Left lobe of liver (tissue), 2 donors: ENCODE measurements around the gene SLC22A3. TPM values are rescaled to one million over a fixed set of nuclear protein-coding genes. Genes with fewer than 3 reads are reported as not detected.

Experiments used
- ATAC-seq: fragments of 200-7000 bp; cut with Tn5 transposase; one replicate; pipeline ENCODE4 v1.9.1; 2020; ENCODE audit warnings: mild to moderate bottlenecking, moderate library complexity
- DNase-seq: peaks from one replicate; pipeline ENCODE4 v3.0.0-alpha.2; 2020; ENCODE audit warnings: low spot score
- total RNA-seq: library from RNA; stranded (reverse); gene quantifications from one replicate; pipeline ENCODE4 v1.2.1, GENCODE V29; 2021
- donor health status: DM: no; HTN: no; CAD: no; lungs with moderate emphysema.
- donor health status: DM: no; HTN: yes; CAD: no.

SLC22A3 gene
- total RNA-seq, 1 donor from 2014 or later, result 34.5 TPM

- DNase-seq, result no peak
- ATAC-seq, result no peak
Observed at GRCh38 chr6:160398674-160399271, 50.6 kb downstream of the SLC22A3 start.

GRCh38 chr6:160400446-160400845, 52.3 kb downstream of the SLC22A3 start:
- no peak for DNase-seq
- no peak for ATAC-seq

DNA sequence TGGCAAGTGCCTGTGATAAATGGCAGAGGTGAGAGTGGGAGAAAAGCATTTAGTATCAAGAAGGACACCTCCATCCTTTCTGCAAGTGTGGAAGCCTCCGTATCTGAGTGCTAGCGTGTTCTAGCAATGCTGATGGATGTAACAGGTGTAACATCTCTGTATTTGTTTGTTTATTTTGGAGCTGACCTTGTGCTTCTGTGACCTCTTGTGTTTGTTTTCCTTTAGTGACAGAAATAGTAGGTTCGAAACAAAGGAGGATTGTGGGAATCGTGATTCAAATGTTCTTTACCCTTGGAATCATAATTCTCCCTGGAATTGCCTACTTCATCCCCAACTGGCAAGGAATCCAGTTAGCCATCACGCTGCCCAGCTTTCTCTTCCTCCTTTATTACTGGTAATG, 60.4 kb downstream of the SLC22A3 start:
- DNase-seq (no peak), ATAC-seq (peak; percentile 52)

DNA sequence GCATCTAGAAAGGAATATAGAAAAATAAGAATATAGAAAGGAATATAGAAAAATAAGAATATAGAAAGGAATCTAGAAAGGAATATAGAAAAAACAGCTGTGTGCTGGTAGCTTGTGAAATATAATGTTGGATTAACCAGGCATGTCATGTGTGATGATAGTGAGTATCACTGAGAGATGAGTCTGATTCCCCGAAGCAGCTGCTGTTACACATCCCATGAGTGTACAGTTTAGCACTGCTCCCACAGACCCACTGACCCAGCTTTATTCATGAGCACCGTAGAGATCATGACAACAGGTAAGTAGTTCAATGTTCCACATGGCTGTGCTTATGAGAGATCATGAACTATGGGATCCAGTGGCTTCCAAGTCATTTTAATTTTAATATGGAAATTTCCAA, 64.8 kb downstream of the SLC22A3 start:
- ATAC-seq (no peak), DNase-seq (no peak)

GRCh38 chr6:160417146-160417545, 69.0 kb downstream of the SLC22A3 start:
- ATAC-seq, result no peak
- DNase-seq, result no peak

- no peak for DNase-seq
- ATAC-seq, result no peak
Observed at GRCh38 chr6:160417550-160417949, 69.4 kb downstream of the SLC22A3 start.

- ATAC-seq (peak; percentile 50), DNase-seq (no peak)
Observed at GRCh38 chr6:160418370-160418769, 70.2 kb downstream of the SLC22A3 start.

DNA sequence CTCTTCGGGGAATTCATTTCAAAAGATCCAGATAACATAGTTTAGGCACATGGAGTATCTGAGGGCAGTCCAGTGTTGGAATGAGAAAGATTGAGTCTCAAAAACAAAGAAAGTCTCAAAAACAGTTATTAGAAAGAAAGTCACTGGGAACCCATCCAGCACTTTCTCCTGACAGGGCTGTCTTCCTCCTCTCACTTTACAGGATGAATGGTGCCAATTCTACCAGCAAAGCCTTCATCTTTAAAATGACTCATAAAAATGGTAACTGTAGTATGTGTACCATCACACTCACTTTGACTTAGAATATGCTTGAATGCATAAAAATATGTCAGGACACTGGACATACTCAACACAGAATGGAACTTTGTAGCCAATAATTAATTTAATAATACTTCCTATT, 71.3 kb downstream of the SLC22A3 start:
- no peak for ATAC-seq
- DNase-seq, result no peak

- ATAC-seq (peak; percentile 73), DNase-seq (no peak)
Observed at GRCh38 chr6:160420253-160420968, 72.2 kb downstream of the SLC22A3 start.

DNA sequence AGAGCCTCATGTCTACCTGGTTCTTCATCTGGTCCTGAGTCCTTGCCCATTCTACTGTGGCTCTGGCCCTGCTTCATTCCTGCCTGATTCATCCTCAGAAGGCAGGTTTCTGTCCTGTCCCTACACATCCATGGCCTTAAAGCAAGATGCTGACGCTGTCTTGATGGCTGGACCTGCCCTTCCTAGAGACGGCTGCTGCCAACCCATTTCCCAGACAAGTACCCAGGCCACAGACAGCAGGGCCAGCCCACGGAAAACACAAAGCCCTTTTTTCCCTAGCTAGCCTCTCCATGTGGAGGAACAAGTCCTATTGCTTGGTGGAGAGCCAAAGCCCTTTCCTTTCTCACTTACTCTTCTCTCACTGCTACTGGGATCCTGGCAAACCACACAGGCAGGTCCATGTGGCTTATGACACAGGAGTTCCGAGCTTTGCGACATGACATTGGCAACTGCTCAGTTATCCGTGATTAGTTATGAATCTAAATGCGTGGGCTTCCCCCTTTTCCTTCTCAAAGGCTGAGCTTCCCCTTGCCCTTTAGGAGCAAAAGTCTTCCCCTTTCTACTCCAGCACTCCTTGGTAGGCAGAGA, 72.9 kb downstream of the SLC22A3 start:
- DNase-seq, result no peak

GRCh38 chr6:160421854-160422253, 73.7 kb downstream of the SLC22A3 start:
- ATAC-seq, result peak; percentile 18
- no peak for DNase-seq

More for the DNA sequence above, 72.9 kb downstream of the SLC22A3 start:
- no peak for ATAC-seq

DNA sequence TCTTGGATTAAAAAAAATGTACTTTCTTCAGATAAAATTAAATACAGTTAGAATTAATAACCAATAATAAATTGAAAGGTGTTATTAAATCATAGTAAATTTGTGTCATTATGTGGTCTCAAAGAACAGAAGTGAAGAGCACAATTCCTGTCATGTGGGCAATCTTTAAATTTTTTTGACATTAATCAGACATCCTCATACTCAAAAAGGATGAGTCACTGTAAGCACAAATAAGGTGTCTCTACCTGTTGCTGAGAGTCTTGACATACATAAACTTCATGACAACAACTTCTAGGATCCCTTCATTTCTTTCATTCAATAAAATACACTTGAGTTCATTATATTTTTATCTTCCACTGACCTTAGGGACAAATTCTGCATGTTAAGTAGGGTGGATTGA, 76.1 kb downstream of the SLC22A3 start:
- DNase-seq, result no peak
- no peak for ATAC-seq

DNA sequence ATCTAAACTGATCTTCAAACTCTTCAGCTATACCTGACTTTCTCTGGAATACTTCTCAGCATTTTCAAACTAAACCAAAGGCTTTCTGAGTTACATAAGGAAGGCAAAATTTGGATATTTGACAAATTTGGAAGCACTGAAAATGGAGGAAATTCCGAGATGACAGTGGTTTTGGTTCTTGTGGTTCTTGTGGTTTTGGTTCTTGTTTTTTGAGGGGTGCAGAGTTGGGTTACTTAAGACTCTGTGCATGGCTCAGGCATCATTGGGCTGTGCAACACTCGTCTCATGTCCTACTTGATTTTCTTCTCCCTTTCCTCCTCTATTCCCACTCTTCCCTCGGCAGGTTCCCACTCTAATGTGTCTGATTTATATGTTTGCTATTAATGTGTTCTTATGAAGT, 78.0 kb downstream of the SLC22A3 start:
- DNase-seq, result no peak
- no peak for ATAC-seq

DNA sequence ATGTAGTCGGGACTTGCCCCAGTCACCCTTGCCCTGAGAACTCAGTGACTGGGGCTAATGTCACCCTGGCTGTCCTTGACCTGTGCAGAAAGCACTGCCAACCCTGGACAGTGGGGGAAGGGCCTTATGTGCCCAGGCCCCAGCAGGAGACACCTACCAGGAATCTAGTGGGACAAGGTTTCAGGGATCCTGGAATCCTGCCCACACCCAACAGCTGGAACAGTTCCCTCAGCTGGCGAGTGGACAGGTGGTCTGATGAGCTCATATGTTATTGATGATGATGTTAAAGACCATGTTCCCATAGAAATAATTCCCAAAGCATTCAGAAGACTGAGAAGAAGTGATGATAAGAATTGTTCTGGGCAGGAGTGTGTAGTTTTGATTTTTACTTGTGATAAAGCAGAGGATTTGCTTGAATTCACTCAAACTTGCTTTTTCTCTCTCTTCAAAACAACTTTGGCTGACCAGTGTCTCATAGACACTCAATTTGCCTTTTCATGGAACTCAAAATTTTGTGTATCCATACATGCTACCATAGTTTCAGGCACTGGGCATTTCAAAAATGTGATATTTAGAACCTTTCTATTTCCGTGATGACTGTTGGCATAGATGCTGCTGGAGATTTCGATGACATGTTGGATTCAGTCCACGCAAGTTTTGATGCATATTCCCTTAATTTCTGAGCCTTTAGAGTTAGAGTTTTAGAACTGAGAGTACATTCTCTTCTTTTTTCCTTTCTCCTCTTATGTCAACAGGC, 79.3 kb downstream of the SLC22A3 start:
- ATAC-seq, result peak; percentile 85
- DNase-seq, result peak; percentile 83

DNA sequence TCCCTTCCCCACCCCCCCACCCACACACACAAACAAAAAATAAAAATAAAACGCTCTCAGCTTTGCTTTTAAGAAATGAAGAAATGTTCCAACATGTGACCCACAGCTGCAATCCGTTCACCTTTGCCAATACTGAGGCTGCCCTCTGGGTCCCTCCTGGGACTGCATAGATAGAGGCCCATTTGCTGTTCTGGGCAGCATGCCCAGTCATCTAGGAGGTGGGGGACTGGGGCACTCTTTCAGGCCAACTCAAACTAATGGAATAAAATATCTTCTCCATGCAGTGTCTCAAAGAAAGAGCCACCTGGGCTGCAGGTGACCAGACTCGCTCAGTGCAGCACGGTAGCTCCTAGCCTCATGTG, 79.9 kb downstream of the SLC22A3 start:
- DNase-seq (peak; percentile 93), ATAC-seq (peak; percentile 90)

- ATAC-seq (no peak), DNase-seq (no peak)
Observed at GRCh38 chr6:160428818-160429619, 80.8 kb downstream of the SLC22A3 start.

DNA sequence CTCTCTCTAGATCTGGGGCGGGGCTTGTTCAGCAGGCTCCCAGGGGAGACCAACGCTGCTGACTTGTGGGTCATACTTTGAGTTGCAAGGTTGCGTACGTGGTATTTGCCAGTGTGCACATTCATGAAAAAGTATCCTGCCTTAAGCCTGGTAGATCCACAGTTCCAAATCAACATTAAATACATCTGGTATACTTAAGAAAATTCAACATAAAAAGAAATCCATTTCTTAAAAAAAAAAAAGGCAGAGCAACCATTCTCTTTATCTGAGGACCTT, 81.4 kb downstream of the SLC22A3 start:
- ATAC-seq, result no peak
- no peak for DNase-seq

DNA sequence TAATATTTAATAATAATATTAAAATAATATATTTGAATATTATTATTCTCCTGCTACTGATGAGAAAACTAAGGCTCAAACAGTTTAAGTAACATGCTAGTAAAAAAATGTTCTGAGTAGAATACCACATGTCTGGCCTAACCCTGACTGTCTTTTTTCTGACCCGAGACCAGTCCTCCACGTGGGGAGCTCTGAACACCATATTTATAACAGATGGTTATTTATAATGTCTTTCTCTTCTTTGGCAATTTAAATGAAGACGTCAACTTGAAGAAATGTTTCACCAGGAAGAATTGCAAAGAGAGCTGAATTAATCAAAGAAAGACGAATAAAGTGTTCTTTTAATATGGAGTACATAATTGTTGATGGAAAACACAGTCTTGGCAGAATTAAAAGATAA, 82.0 kb downstream of the SLC22A3 start:
- no peak for ATAC-seq
- no peak for DNase-seq

GRCh38 chr6:160430751-160431150, 82.6 kb downstream of the SLC22A3 start:
- ATAC-seq (no peak), DNase-seq (no peak)

- DNase-seq, result no peak
- no peak for ATAC-seq
Observed at GRCh38 chr6:160431226-160431625, 83.0 kb downstream of the SLC22A3 start.

GRCh38 chr6:160431791-160432404, 83.7 kb downstream of the SLC22A3 start:
- no peak for ATAC-seq
- no peak for DNase-seq
